HG03135 (cell line): ENCODE results near the gene SLC6A19.

ENCODE experiments used
- ATAC-seq: cut with Tn5 transposase; IDR thresholded peaks from one replicate; pipeline ENCODE4 v1.9.1; 2021; ENCODE audit warnings: mild to moderate bottlenecking, moderate library complexity; ENCODE audit not compliant: unreplicated experiment

SLC6A19 gene

DNA sequence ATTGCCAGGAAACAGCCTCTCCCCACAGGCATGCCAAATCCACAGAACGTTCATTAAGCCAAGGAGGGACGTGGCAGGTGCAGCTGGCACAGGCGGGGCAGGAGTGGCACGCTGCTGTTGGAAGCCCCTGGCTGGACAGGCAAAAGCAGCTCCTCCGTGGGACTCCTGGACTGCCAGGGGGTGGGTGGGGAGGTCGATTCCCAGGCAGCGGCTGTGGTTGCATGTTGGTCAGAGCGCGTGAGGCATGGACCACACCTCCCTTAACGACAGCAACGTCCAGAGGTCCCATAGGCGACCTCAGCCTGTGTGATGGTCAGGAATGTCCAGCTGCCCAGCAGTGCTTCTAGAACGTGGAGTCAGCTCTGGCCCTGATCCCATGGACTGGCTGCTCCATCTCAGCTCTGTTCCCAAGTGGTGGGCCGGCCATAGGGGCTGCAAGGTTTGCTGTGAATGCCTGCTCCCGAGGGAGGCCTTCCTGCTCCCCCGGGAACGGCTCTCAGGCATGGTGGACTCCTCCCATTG, 6.9 kb downstream of the SLC6A19 start:
- ATAC-seq: no peak

DNA sequence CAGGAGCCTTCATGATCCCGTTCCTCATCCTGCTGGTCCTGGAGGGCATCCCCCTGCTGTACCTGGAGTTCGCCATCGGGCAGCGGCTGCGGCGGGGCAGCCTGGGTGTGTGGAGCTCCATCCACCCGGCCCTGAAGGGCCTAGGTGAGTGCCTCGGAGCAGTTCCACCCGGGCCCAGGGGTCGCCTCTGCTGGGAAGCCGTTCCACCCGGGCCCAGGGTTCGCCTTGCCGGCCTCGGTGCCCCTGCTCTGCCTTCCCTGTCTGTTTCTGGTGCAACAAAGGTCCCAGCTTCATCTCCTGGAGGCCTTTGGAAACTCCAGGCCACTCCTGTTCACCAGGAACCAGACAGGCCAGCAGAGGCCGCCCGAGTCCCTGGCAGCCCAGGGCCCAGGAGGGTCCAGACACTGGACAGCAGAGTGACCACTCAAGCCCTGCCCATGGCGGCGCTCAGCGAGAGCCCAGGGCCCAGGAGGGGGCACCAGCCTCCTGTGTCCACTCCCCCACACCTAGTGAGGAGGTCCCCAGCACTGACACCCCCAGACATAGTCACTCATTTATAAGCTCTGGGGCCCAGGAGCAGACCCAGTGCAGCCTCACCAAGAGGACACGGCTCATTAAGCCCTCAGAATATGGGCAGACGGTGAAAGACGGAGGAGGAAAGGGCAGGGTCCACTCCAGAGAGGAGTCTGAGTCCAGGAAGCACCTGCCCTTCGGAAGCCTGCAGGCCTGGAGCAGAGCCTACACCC, 7.5 kb downstream of the SLC6A19 start:
- ATAC-seq: no peak

DNA sequence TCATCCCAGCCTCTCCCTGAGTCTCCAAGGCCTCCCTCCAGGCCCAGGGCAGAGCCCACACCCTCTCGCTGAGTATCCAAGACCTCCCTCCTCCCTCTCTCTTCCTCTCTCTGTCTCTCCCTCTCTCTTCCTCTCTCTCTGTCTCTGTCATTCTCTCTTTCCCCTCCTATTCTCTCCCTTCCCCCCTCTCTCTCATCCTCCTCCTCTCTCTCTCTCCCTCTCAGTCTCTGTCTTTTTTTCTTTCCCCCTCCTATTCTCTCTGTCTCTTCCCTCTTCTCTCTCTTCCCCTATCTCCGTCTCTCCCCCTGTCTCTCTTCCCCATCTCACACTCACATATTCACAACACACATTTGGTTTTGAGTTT, 8.1 kb downstream of the SLC6A19 start:
- no peak for ATAC-seq

DNA sequence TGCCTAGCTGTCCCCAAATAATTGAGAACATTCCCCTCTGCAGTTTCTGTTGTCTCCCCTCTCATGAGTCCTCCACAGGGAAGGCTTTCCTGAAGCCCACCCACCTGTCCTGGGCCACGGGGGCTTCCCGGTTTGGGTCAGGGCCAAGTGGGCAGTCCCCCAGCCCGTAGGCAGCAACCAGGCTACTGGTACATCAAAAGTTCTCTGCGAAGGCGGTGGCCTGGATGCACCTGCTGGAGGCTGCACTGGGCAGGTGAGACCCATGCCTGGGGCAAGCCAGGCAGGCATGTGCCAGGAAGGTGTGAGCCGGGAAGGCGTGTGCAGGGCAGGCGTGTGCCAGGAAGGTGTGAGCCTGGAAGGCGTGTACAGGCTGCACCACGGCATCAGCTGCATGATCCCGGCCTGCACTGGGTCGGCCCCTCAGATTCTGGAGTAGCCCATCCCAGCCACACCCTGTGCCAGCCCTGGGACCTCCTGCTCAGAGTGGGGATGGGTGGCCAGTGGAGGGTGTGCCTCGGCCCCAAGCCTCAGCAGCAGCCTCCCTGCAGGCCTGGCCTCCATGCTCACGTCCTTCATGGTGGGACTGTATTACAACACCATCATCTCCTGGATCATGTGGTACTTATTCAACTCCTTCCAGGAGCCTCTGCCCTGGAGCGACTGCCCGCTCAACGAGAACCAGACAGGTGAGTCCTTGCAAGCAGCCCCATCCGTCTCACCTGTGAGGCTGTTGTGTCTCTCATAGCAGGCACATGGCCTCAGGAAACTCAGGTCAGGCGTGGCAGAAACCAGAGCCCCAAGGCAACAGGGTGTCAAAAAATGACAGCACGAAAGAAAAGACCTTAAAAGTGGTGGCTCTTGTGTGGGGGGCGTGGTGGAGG, 8.7 kb downstream of the SLC6A19 start:
- no peak for ATAC-seq

DNA sequence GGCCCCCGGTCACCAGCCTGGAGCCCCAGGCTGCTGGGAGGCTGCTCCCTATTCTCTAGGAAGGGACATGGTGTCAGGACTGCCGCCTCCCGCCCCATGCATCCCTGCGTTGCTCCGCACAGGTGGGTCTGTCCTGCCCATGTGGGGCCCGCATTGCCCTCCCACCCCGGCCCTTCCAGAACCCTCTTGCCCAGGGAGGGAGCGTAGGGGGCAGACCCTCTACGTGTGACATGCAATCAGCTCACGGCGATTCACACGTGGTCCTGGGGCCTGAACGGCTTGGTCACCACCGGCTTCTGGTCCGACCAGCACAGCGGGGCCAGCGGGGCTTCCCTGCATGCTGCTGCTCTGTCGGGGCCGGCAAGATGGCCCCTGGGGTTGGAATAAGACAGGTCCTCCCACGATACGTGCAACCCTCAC, 9.4 kb downstream of the SLC6A19 start:
- no peak for ATAC-seq

DNA sequence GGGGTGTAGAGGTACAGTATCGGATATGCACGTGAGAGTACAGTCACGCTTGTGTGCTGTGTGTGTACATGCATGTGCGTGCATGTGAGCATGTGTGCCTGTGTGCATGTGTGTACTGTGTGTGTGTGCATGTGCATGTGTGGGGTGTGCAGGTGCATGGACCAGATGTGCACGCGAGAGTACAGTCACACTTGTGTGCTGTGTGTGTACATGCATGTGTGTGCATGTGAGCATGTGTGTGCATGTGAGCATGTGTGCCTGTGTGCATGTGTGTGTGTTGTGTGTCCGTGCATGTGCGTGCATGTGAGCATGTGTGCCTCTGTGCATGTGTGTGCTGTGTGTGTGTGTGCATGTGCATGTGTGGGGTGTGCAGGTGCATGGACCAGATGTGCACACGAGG, 10.3 kb downstream of the SLC6A19 start:
- no peak for ATAC-seq

DNA sequence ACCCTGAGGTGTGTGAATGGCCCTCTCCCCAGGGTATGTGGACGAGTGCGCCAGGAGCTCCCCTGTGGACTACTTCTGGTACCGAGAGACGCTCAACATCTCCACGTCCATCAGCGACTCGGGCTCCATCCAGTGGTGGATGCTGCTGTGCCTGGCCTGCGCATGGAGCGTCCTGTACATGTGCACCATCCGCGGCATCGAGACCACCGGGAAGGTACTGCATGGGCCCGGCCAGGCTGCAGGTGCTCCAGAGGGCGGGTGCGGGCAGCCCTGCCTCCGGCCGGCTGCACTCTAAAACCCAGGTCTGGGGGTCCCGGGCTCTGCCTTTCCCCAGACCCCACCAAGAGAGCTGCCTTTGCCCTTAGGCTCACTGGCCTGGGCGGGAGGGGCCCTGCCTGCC, 10.9 kb downstream of the SLC6A19 start:
- no peak for ATAC-seq

DNA sequence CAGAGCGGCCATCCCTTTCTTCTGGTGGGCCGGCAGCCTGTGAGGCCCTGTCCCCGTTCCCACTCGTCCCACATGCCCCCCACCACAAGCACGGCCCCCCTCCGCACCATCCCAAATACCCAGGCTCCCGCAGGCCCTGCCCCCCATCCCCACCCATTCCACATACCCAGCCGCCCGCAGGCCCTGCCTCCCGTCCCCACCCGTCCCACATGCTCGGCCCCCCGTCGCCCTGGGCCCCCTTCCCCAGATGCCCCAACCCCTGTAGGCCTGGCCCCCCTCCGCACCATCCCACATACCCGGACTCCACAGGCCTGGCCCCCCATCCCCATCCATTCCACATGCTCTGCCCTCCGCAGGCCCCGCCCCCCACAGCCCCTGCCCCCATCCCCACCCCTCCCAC, 11.5 kb downstream of the SLC6A19 start:
- ATAC-seq: no peak

DNA sequence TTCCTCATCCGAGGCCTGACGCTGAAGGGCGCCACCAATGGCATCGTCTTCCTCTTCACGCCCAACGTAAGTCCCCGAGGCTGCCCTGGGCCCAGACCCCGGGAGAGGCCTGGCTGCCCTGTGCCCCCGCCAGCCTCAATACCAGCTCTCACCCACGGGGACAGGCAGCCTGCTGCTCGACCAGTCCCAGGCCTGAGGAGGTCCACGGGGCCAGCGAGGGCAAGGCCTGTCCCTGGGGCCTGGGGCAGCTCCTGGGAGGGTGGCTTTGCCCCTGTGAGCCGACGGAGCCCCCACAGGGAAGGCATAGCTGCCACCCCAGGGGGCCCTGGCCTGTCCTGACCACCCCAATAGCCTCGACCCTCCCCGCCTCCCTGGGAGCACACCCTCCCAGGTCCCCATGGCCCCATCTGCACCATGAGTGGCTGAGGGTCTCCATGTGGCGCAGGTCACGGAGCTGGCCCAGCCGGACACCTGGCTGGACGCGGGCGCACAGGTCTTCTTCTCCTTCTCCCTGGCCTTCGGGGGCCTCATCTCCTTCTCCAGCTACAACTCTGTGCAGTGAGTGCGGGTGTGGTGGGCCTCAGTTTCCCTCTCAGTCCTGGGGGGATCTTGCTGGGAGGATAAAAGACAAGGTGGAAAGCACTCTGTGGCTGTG, 12.2 kb downstream of the SLC6A19 start:
- ATAC-seq: no peak

DNA sequence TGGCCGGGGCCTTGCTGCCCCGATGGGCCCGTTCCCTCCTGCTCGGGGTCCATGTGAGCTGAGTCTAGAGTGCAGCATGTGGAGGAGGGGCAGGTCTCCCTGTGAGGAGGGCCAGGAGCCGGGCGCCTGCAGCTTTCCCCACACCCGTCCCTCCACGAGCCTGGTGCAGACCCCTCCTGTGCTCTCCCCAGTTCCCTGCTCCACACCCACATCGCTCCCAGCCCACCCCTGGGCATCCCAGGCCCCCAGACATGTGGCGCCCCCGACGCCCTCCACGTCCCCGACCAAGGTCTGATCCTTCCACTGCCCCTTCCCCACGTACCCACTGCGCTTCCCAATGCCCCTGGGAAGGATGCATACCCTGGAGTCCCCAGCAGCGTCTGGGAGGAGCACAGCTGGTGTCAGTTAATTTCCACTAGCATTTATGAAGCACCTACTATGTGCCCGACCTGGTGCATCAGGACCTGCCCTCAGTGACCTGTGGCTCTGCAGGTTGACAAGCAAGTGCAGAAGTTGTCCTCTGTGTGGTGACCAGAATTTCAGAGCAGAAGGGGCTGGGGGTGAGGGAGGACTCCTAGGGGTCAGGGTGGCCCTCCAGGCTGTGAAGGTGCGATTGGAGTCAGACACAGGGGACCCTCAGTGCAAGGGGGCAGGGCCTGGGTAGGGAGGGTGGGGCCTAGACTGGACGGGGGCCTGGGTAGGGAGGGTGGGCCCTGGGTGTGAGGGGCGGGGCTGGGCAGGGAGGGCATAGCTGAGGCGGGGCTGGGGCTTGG, 13.0 kb downstream of the SLC6A19 start:
- no peak for ATAC-seq

DNA sequence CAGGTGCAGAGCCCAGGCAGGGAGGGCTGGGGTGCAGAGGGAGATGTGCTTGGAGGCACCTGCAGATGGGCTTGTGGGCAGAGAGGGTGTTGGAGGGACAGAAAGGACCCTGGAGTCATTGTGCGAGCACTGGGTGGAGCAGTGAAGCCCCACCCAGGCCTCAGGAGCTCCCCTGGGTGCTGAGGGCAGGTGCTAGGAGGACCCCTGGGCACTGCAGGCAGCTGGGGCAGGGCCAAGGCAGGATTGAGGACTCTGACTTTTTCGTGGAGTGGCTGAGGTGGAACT, 13.5 kb downstream of the SLC6A19 start:
- no peak for ATAC-seq

DNA sequence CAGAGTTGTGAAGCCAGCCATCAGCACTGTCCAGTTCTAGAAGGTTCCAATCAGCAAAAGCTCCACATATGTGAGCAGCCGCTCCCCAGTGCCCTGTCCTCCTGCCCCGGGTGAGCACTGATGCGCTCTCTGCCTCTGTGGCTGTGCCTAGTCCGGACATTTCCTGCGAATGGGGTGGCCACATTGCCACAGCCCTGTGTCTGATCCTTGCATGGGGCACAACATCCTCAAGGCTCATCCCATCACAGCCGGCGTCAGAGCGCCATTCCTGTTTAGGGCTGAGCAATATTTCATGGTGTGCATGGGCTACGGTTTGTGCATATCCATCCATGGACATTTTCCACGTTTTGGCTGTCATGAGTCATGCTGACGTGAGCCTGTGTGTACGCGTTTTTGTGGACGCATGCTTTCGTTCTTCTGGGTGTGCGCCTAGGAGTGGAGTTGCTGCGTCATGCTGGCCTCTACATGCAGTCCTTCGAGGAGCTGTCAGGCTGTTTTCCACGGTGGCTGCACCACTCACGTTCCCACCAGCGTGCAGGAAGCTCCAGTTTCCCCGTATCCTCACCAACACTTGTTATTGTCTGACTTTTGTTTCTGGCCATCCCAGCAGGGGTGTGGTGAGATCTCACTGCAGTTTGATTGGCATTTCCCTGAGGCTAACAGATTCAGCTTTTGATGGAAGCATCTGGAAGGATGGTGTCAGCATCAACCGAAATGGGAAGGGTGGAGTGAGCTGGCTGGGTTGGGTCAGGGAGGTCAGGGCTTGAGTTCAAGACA, 14.1 kb downstream of the SLC6A19 start:
- ATAC-seq: no peak

DNA sequence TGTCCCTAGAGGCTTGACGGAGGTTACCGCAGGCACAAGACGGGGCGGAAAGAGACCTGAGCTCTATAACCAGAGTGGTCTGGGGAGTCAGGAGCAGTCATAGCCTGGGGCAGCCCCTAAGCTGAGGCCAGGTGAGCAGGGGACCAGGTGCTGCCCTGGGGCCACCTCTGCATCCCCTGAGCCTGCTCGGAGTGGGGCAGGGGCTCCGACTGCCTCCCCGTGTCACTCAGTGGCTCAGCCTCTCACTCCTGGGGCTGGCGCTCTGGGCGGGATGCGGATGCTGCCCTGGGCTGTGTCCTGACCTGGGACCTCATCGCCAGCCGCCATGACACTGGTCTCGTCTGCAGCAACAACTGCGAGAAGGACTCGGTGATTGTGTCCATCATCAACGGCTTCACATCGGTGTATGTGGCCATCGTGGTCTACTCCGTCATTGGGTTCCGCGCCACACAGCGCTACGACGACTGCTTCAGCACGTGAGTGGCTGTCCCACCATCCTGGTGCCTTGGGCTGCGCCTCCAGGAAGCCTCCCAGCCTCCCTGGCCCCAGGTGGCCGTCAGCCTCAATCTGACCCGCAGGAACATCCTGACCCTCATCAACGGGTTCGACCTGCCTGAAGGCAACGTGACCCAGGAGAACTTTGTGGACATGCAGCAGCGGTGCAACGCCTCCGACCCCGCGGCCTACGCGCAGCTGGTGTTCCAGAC, 15.0 kb downstream of the SLC6A19 start:
- ATAC-seq: no peak

DNA sequence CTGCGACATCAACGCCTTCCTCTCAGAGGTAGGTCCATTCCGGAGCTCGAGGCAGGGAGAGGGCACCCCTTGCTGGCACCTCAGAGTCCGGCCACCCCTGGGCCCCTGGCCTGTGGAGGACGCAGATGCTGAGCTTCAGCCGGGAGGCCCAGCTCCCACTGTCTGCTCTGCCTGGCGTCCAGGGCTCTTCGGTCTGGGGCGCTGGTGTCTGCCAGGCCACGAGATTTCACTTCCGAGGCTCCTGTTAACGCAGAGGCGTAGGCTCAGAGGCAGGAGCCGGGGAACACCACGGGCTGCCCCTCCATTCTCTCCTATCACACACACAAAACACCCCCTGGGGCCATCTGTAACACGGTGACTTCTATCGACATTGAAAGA, 15.5 kb downstream of the SLC6A19 start:
- no peak for ATAC-seq

DNA sequence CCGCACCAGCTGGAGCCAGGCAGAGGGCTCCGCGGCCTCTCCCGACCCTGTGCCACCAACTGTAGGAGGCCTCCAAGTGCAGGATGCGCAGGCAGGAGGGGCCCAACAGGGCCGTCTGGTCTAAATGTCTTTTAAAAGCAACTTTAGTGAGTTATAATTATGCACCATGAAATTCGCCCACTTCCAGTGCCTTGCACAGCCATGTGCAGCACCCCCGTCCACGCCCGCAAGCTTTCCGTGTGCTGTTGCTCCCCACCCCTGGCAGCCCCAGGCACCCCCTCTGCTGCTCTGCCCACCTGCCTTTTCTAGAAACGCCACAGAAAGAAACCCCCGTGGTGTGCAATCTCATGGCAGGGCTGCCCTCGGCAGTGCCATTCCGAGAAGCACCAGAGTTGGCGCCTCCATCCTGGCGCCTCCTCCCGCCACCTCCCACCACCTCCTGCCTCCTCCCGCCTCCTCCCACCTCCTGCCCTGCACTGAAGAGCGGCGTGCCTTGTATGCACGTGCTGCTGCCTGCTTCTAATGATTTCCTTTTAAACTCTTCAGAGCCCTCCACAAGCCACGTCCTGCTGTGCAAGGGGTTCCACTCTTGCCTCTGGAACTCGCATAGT, 16.3 kb downstream of the SLC6A19 start:
- no peak for ATAC-seq

DNA sequence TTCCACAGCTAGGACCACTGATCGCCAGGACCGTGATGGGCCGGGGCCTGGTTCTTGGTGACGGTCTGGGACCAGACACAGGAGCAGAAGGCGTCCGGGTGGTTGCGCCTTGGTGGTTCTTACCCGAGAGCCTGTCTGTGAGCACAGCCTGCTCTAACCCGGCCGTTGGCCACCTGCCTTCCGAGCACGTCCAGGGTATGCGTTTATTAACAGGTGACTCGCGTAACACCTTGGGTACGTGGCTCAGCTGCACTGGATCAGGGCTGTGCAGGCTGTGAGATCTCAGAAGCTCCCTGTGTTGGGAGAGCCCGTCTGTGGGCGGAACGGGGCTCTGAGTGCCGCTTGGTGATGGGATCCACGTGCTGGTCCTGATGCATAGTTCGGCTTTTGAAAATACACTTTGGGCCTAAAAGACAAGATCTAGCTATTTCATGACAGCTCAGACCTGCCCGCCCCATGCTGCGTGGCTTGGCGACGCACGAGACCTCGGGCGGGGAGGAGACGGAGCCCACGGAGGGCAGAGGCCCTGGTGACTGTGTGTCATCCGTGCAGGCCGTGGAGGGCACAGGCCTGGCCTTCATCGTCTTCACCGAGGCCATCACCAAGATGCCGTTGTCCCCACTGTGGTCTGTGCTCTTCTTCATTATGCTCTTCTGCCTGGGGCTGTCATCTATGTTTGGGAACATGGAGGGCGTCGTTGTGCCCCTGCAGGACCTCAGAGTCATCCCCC, 17.1 kb downstream of the SLC6A19 start:
- no peak for ATAC-seq

DNA sequence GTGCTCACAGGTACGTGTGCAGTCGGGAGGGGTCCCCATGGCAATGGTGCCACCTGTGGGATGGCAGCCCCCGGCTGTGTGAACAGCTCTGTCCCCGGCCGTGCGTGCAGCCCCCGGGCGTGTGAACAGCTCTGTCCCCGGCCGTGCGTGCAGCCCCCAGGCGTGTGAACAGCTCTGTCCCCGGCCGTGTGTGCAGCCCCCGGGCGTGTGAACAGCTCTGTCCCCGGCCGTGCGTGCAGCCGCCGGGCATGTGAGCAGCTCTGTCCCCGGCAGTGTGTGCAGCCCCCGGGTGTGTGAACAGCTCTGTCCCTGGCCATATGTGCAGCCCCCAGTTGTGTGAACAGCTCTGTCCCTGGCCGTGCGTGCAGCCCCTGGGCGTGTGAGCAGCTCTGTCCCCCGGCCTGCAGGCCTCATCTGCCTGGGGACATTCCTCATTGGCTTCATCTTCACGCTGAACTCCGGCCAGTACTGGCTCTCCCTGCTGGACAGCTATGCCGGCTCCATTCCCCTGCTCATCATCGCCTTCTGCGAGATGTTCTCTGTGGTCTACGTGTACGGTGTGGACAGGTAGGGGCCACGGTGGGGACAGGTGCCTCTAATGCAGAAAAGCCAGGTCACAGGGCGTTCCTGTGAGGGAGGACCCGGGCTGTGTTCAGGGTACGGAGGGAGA, 17.8 kb downstream of the SLC6A19 start:
- no peak for ATAC-seq

DNA sequence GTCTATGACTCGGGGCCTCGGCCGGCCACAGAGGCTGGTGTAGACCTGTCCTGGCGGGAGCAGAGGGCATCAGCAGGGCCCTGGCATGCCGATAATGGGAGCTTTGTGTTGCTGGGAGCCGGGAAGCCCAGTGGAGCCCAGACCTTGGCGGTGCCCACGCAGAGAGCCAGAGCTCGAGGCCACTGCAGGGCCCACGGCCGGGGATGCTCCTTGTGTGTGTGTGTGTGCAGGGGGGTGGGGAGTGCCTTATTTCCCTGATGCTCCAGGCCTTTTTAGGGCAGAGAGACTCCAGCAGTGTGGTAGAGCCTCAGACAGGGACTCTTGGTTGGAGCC, 18.3 kb downstream of the SLC6A19 start:
- ATAC-seq: no peak
